DLD1 (cell line): ENCODE results near the gene SLC35F5.
"Not testable (repeated sequence)": the region's sequence is repeated elsewhere in the genome, so short reads cannot be mapped to it uniquely, and the experiment has no call there.

Source experiments
- in situ Hi-C: cut with HindIII; loops from 2 replicates; pipeline ENCODE4 v1.10.0; 2017; ENCODE audit warnings: low sequenced_read_pairs

The SLC35F5 gene

GRCh38 chr2:113757138-113757657 is 756 bp upstream of the SLC35F5 start:
- in situ Hi-C loops: no loop called here

DNA sequence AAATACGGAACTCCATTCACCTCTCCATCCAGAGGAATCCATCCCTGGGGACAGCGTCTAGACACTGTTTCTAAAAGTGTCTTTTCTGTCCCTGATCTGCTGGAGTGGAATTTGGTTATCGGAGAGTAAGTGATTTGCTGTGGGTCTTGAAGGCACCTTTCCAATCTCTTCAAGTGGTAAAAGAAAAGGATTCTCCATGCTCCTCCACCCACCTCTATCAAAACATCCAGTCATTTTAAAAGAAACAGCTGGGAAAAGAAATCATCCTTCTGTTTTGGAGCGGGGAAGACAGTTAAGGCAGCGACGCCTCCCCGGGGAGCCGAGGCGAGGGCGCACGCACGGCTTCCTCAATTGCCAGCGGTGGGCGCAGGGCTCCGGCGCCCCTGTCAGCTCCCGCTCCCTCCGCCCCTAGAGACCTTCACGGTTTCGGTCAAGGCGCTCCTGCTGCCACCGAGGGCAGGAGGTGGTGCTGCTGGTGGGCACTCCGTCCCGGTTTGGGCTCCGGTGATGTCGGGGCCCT is 547 bp downstream of the SLC35F5 start:
- in situ Hi-C loops: no loop called here

- in situ Hi-C loops: no loop called here
Measured at GRCh38 chr2:113755035-113755834, 1.2 kb downstream of the SLC35F5 start.

DNA sequence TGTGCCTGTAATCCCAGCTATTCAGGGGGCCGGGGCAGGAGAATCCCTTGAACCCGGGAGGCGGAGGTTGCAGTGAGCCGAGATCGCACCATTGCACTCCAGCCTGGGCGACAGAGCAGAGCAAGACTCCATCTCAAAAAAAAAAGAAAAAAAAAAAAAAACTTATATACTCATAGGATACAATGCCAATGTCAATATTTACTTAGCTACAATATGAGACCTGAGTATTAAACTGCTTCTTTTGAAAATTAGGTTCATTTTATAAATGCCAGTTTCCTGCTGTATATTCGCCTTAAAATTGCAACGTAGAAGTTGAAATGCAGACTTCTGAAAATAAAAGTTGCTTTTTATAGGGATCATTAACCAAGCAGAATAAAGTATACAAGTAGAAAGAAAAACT is 2.3 kb downstream of the SLC35F5 start:
- in situ Hi-C loops: no loop called here

DNA sequence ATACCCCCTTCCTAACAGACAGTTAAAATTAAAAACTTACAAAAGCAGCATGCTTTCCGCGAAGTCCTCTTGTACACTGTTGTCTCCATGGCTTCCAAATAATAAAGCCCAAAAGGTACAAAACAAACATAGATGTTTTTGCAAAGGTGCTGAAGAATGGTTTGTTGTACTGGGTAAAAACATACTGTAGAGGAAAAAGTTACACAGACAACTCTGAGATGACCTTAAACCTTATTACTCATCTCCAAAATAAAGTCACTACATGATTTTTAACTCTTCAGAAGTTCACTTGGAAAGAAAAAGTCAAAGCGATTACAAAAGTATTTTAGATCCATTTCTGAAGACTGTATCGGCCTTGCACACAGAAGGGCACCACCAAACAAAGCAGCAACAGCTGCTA is 6.1 kb downstream of the SLC35F5 start:
- in situ Hi-C loops: no loop called here

DNA sequence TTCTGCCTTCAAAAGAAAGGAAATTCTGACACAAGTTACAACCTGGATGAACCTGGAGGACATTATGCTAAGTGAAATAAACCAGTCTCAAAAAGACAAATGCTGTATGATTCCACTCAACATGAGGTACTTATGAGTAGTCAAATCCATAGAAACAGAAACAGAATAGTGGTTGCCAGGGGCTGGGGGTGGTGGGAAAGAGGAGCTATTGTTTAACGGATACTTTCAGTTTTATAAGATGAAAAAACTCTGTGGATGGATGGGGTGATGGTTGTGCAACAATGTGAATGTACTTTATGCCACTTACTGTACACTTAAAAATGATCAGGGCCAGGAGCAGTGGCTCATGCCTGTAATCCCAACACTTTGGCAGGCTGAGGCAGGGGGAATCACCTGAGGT is 15.4 kb downstream of the SLC35F5 start:
- in situ Hi-C loops: no loop called here

DNA sequence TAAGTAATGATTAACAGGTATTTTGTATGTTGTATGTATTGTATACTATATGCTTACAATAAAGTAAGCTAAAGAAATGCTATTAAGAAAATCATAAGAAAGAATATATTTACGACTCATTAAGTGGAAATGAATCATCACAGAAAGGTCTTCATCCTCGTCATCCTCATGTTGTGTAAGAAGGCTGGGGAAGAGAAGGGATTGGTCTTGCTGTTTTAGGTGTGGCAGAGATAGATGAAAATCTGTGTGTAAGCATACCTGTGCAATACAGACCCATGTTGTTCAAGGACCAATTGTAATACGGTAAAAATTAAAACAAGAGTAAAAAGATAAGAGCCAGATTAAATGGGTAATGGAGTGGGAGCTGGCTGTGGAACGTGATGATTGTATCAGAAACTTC is 16.6 kb downstream of the SLC35F5 start:
- in situ Hi-C loops: no loop called here

DNA sequence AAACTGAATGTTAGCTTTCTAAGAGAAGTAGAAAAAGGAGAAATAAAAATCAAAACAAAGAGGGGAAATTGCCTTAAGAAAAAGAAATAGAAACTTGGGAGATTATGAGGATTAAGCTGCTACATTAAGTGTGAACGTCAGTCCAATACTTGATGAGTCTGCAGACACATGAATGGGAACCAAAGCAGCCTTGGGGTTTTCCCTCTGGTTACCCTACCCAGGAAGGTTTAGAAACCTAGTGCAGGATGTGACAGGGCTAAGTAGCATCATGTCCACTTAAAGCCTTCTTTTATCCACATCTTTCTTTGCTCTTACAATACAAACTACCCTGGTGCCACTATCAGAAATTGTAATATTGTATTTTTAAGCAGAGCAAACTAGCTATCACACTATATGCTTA is 22.3 kb downstream of the SLC35F5 start:
- in situ Hi-C loops: no loop called here

GRCh38 chr2:113724010-113724409 is 32.4 kb downstream of the SLC35F5 start:
- in situ Hi-C loops: no loop called here

DNA sequence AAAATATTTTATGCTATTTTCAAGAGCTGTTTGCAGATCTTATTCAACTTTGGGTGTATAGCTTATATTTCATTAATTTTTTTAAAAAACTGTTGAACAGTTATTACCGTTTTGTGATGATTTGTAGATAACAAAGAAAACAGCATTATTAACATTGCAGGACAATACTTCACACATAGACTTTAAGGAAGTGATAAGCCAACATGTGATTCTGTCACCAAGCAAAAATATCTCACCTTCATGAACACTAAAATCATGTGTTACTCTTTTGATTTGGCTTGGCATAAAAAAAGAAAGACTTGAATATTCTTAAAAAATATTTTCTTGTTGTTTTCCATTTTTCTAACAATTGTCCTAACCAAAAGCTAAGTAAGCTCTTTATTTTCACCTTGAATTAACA is 33.0 kb downstream of the SLC35F5 start:
- in situ Hi-C loops: no loop called here

- in situ Hi-C loops: no loop called here
Measured at GRCh38 chr2:113720167-113720566, 36.3 kb downstream of the SLC35F5 start.

DNA sequence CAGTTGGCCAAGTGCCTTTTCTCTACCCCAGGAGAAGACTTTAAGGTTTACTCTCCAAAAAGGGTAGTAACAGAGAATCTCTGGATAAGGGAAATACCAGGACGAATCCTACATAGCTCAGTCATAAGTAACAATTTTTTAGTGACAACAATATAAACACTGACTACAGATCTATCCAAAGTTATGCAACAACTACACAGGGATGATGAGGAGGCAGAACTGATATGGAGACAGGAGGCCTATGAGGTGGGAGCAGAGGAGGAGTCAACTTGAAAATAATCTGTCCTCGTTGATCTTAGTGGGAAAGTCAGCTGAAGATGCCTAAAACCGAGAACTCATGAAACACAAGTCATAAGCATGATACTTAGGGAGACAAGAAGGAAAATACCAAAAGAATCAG is 40.2 kb downstream of the SLC35F5 start:
- in situ Hi-C loops: no loop called here

DNA sequence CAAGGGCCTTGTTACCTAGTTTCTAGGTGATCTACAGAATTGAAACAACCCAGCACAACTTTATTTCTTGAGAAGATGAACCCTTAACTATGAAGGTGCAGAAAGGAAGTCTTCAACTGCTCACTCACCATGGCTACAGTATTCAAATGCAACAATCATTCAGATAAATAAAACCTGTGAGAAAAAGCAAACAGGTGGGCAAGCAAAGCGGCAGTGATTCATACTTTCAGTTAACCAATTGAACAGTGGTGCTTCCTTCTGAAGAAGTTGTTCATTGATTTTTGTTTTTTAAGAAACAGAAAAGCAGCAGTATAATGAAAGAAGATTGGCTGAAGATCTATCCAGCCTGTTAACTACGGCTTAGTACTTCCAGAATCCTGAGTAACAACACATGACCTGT is 43.5 kb downstream of the SLC35F5 start:
- in situ Hi-C loops: no loop called here

- in situ Hi-C loops: no loop called here
Measured at GRCh38 chr2:113711851-113712250, 44.6 kb downstream of the SLC35F5 start.

GRCh38 chr2:113709022-113709421 is 47.4 kb downstream of the SLC35F5 start:
- in situ Hi-C loops: no loop called here

GRCh38 chr2:113707106-113707505 is 49.3 kb downstream of the SLC35F5 start:
- in situ Hi-C loops: no loop called here

- in situ Hi-C loops: no loop called here
Measured at GRCh38 chr2:113705982-113706523, 50.4 kb downstream of the SLC35F5 start.

DNA sequence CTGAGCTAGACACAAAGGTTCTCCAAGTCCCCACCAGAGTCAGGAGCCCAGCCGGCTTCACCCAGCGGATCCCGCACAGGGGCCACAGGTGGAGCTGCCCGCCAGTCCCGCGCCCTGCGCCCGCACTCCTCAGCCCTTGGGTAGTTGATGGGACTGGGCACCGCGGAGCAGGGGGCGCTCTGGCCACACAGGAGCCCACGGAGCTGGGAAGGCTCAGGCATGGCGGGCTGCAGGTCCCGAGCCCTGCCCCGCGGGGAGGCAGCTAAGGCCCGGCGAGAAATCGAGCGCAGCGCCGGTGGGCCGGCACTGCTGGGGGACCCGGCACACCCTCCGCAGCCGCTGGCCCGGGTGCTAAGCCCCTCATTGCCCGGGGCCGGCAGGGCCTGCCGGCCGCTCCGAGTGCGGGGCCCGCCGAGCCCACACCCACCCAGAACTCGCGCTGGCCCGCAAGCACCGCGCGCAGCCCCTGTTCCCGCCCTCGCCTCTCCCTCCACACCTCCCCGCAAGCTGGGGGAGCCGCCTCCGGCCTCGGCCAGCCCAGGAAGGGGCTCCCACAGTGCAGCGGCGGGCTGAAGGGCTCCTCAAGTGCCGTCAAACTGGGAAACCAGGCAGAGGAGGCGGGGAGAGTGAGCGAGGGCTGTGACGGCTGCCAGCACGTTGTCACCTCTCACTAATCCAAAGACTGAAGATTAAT is 52.0 kb downstream of the SLC35F5 start:
- in situ Hi-C loops: not testable (repeated sequence)

DNA sequence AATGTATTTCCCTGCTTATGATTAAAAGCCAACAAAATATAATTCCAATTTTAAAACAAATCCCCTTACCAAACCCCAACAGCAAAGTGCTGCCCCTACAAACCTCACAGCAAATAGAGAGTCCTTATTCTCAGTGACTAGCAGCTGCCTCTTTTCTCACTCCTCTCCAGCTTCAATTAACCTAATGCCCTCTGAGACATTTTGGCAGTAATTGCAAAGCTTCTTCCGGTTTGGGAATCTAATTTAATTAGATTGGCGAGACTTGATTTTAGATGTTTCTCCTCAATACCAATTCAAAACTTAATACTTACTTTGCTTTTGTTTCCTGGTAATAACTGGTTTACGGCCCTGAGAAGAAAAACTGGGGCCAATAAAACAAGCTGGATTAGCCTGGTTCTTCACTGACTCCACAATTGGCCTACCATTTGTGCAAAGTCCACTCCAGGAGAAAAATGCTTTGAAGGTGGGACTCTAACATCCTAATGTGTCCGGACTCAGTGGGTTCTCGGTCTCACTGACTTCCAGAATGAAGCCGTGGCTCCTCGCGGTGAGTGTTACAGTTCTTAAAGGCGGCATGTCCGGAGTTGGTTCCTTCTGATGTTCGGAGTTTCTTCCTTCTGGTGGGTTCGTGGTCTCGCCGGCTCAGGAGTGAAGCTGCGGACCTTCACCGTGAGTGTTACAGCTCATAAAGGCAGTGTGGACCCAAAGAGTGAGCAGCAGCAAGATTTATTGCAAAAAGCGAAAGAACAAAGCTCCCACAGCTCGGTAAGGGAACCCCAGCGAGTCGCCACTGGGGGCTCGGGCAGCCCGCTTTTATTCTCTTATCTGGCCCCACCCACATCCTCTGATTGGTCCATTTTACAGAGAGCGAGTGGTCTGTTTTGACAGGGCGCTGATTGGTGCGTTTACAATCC is 52.8 kb downstream of the SLC35F5 start:
- in situ Hi-C loops: no loop called here

- in situ Hi-C loops: no loop called here
Measured at GRCh38 chr2:113700186-113700841, 56.1 kb downstream of the SLC35F5 start.
